Kidney (tissue), 14 donors: ENCODE results near the gene ARMC5. TPM values are rescaled to one million over a fixed set of nuclear protein-coding genes. Genes with fewer than 3 reads are reported as not detected.

Experiments
- DNase-seq, 5 donors: peaks; one replicate each; pipeline ENCODE4 v3.0.0-alpha.2; 2013 to 2020
- FAIRE-seq: peaks from 2 replicates; lab custom pipeline; 2012; peaks lifted over from hg19 to GRCh38; lab: Jason Lieb, UNC
- H3K27ac ChIP-seq, 2 donors: one replicate each; pipeline ENCODE4 v1.7.0; 2013; ENCODE audit warnings: low read depth in 2 of 2, low read length in 2 of 2, inconsistent platforms in 1 of 2
- H3K27me3 ChIP-seq: one replicate; pipeline ENCODE4 v1.7.1; 2013; ENCODE audit warnings: low read length, inconsistent platforms; ENCODE audit not compliant: control insufficient read depth, insufficient read depth
- H3K36me3 ChIP-seq, 3 donors: one replicate each; pipeline versions ENCODE4 v1.7.0 to v1.7.1; 2013; ENCODE audit warnings: low read length in 3 of 3, control low read depth in 1 of 3, inconsistent platforms in 1 of 3; ENCODE audit not compliant: insufficient read depth in 3 of 3, control insufficient read depth in 2 of 3
- H3K4me1 ChIP-seq, 3 donors: one replicate each; pipeline versions ENCODE4 v1.7.0 to v1.7.1; 2013; ENCODE audit warnings: low read length in 3 of 3, inconsistent platforms in 1 of 3, low read depth in 1 of 3; ENCODE audit not compliant: control insufficient read depth in 2 of 3, insufficient read depth in 2 of 3
- H3K4me3 ChIP-seq, 3 donors: one replicate each; pipeline versions ENCODE4 v1.7.0 to v1.8.1; 2013; ENCODE audit warnings: low read length in 3 of 3, control low read depth in 1 of 3, inconsistent platforms in 1 of 3
- H3K9ac ChIP-seq, 3 donors: one replicate each; pipeline versions ENCODE4 v1.7.0 to v1.7.1; 2013; ENCODE audit warnings: low read length in 3 of 3, control low read depth in 1 of 3, inconsistent platforms in 1 of 3
- H3K9me3 ChIP-seq, 3 donors: one replicate each; pipeline versions ENCODE4 v1.7.0 to v1.7.1; 2013; ENCODE audit warnings: low read length in 3 of 3, control low read depth in 1 of 3, inconsistent platforms in 1 of 3; ENCODE audit not compliant: control insufficient read depth in 2 of 3, insufficient read depth in 1 of 3
- CTCF ChIP-seq: IDR thresholded peaks from 3 replicates; pipeline ENCODE4 v1.5.1; 2012; ENCODE audit warnings: mild to moderate bottlenecking, moderate library complexity, borderline replicate concordance; ENCODE audit not compliant: insufficient read depth; ENCODE audit errors: extremely low read depth
- intact Hi-C: fragments of 100-400 bp; cut with DNase I; formaldehyde crosslinking; loops from one replicate; pipeline ENCODE4 v1.11.1; 2022
- polyA plus RNA-seq: library from polyadenylated mRNA; stranded (reverse); fragments of 350-450 nt; fragmentation: Illumina TruSeq; extraction: RNeasy Lipid Tissue Mini Kit (QIAGEN cat#74804); gene quantifications from one replicate; pipeline ENCODE4 v1.2.3, GENCODE V29; 2014; ENCODE audit warnings: low read depth, low replicate concordance; ENCODE audit not compliant: insufficient read depth
- total RNA-seq: library from RNA; stranded (reverse); fragmentation: NEBNext Ultra II Directional; extraction: Animal tissue kit (Norgen Biotek cat#: 25700); gene quantifications from one replicate; pipeline ENCODE4 v1.2.1, GENCODE V29; 2021
- donor health status: control.
- donor health status: control.
- donor health status: control.
- donor health status: control.
- donor health status: control.
- donor health status: DM: yes; HTN: yes; CAD: no.
- donor health status: Normal renal cell carcinoma (clear cell type).

ARMC5 gene
- total and polyA plus RNA-seq, 2 donors from 2014 or later = 9.6 to 10.9 TPM

GRCh38 chr16:31420037-31420436 lies 39.3 kb upstream of the ARMC5 start:
- TF ChIP-seq CTCF = no peak
- FAIRE-seq (no peak), DNase-seq (no peak)
- no peak overlapping the region for H3K27ac ChIP-seq
- H3K4me3 ChIP-seq = no peak overlapping the region
- H3K27me3 ChIP-seq = no peaks in the 10 kb centered on the region
- no peaks in the 10 kb centered on the region for H3K4me1 ChIP-seq
- intact Hi-C loops = no loop called here
- H3K9ac ChIP-seq = no peak overlapping the region
- H3K36me3 ChIP-seq = no peaks in the 10 kb centered on the region
- H3K9me3 ChIP-seq = no peaks in the 10 kb centered on the region

GRCh38 chr16:31421587-31421986 lies 37.7 kb upstream of the ARMC5 start:
- intact Hi-C loops = no loop called here
- no peak for DNase-seq

GRCh38 chr16:31423241-31423640 lies 36.1 kb upstream of the ARMC5 start:
- Histone ChIP-seq H3K9me3 (no peaks in the 10 kb centered on the region), H3K4me3 (no peak overlapping the region), H3K27ac (no peak overlapping the region), H3K9ac (no peak overlapping the region), H3K36me3 (no peaks in the 10 kb centered on the region), H3K27me3 (no peaks in the 10 kb centered on the region), H3K4me1 (peaks cover 0 to 2% (median 0%) of the 10 kb centered on the region in 3 donors)
- TF ChIP-seq CTCF = no peak
- no peak for DNase-seq
- FAIRE-seq = no peak
- intact Hi-C loops = no loop called here

More at GRCh38 chr16:31421587-31421986, 37.7 kb upstream of the ARMC5 start:
- TF ChIP-seq CTCF = no peak
- H3K9ac ChIP-seq = no peak overlapping the region
- H3K27me3 ChIP-seq = no peaks in the 10 kb centered on the region
- no peak for FAIRE-seq
- H3K9me3 ChIP-seq = no peaks in the 10 kb centered on the region
- no peak overlapping the region for H3K4me3 ChIP-seq
- no peaks in the 10 kb centered on the region for H3K36me3 ChIP-seq
- no peaks in the 10 kb centered on the region for H3K4me1 ChIP-seq
- no peak overlapping the region for H3K27ac ChIP-seq

GRCh38 chr16:31423801-31424200 lies 35.5 kb upstream of the ARMC5 start:
- Histone ChIP-seq H3K36me3 (no peaks in the 10 kb centered on the region), H3K4me1 (peaks cover 0 to 2% (median 0%) of the 10 kb centered on the region in 3 donors), H3K9ac (no peak overlapping the region), H3K4me3 (no peak overlapping the region), H3K9me3 (no peaks in the 10 kb centered on the region), H3K27me3 (no peaks in the 10 kb centered on the region), H3K27ac (no peak overlapping the region)
- intact Hi-C loops = no loop called here
- FAIRE-seq (no peak), DNase-seq (no peak)
- TF ChIP-seq CTCF = no peak
